KBM-7 (cell line): ENCODE measurements around the gene TOP3B.
"Not testable (repeated sequence)": the region's sequence is repeated elsewhere in the genome, so short reads cannot be mapped to it uniquely, and the experiment has no call there.

Experiments
- DNase-seq: peaks from one replicate; pipeline ENCODE4 v3.0.0-alpha.2; 2015
- in situ Hi-C: fragments of 300-500 bp; cut with MboI; formaldehyde crosslinking; loops from 2 replicates; pipeline ENCODE4 v1.14.3; 2020; ENCODE audit warnings: low sequenced_read_pairs, low pct_unique_long_range_greater_than_20kb, mixed read lengths

The TOP3B gene

DNA sequence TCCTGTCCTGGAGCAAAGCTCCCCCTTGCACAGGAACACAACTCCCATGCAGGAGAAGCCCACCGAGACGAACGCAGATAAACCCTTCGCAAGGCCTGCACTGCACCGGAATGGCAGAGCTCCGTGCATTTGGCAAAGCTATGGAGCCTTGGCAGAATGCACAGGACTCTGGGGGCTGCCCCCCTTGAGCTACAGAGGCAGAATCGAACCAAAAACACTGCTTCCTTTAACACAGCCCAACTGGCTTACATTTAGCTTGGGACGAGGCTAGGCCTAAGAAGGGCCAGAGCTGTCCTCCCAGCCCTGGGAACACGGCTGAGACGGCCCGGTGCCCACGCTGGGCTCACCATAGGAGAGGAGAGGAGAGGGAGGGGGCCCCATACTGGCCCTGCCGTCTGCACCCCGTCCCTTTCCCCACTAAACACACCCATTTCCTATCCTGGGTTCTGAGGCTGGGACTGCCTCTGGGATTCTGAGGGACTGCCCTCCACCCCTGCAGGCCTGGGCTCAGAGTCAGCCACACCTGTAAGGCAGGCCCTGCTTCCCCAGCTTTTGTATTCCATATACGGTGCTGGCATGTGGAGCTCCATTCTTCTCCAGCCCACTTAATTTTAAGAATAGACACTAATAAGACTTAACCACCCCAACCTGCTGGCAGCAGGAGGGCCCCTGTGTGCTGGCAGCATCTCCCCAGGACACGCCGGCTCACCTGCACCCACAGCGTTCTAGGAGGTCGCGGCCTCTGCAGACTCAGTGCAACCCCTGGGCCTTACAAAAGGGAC lies 62.9 kb downstream of the TOP3B start:
- in situ Hi-C loops, result no loop called here
- DNase-seq, result no peak

DNA sequence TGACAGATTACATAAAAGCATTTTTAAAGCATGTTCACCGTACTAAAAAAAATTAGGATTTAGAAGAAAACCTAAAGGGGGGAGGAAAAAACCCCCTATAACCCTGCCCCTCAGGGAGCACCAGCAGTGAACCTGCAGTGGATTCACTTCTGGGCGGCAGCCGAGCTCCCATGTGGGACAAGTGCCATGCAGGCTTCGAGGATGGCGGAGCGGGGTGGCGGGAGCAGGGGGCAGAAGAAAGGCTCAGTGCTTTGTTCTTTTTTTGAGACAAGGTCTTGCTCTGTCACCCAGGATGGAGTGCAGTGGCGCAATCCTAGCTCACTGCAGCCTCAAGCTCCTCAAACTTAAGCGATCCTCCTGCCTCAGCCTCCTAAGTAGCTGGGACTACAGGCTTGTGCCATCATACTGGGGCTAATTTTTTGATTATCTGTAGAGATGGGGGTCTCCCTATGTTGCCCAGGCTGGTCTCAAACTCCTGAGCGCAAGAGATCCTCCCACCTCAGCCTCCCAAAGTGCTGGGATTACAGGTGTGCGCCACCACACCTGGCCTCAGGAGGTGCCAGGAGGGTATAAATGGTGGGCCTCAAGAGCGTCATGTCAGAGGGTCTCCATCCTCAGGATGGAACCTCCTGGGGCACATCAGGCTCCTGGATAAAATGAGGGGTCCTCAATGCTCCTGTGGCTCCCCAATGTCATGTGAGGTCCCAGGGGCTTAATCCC lies 64.0 kb downstream of the TOP3B start:
- in situ Hi-C loops, result no loop called here
- DNase-seq, result no peak

DNA sequence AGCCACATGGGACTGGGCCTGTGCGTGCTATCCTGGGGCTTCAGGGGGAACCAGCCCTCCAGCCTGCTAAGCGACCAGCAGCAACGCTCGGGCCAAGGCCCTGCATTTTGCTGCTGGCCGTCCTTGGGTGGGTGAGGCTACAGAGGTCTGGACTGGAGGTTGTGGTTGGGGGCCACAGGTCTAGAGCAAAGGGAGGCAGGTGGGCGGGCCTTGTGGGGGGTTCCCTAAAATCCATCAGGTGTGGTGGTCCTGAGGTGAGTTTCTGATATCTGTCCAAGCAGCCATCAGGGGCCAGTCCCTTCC lies 64.7 kb downstream of the TOP3B start:
- in situ Hi-C loops, result no loop called here
- DNase-seq, result no peak

DNA sequence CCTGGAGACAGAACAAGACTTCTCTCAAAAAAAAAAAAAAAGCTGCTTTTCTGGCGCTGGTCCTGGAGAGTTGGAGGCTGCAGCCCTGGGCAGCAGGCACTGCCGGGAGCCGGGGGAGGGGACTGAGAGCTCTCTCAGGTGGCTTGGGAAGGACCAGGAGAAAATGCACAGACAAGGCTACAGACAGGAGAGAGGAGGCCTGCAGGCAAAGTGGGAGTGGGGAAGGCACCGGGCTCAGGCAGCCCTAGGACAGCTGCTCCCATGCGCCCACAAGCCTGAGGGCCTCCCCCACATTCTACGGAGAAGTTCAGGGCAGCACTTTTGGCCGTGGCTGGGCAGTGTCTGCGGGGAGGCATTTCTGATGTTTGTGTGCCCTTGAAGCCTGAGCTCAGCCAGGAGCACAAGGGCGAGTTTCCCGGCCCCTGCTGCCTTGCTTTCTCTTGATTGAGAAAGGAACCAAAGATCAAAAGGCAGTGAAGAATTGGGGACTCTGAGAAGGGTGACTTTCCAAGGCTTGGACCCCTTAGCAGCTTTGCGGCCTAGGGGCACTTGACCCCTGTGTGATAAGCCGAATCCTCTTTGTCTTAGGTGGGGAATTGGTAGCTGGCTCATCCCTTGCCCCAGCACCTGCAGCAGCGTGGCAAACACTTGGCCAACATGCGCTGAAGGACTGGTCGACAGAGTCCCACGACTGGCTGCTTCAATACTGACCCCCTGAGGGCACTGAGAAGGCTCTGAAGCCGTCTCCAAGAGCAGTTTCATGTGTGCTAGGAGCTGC lies 65.2 kb downstream of the TOP3B start:
- DNase-seq, result no peak
- in situ Hi-C loops, result no loop called here

DNA sequence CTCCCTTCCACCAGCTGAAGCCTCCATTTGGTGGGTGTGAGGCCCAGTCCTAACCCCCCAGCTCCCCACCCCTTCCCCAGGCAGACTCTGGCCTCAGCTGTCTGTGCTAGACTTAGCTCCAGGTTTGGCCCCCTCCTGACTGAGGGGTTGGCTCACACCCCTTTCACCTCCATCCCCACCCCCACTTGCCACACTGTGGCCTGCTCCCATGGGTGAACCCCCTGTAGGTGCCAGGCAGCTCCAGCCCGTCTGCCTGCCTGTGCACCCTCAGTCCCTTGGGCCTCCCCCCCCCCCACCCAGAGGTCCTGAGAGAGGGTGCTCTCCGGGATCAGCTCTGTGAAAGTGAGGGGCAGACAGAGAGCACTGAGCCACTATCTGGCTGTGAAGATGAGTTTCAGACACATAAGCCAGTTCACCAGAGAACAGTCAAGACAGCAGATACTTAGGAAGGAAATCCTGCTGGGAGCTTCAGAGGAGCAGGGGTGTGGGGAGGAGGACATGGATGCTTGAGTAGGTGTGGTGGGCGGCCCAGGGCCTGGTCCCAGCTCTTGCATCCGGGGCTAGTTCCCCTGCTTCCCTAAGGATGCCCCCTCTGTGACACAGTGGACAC lies 66.2 kb downstream of the TOP3B start:
- DNase-seq, result no peak
- in situ Hi-C loops, result no loop called here

DNA sequence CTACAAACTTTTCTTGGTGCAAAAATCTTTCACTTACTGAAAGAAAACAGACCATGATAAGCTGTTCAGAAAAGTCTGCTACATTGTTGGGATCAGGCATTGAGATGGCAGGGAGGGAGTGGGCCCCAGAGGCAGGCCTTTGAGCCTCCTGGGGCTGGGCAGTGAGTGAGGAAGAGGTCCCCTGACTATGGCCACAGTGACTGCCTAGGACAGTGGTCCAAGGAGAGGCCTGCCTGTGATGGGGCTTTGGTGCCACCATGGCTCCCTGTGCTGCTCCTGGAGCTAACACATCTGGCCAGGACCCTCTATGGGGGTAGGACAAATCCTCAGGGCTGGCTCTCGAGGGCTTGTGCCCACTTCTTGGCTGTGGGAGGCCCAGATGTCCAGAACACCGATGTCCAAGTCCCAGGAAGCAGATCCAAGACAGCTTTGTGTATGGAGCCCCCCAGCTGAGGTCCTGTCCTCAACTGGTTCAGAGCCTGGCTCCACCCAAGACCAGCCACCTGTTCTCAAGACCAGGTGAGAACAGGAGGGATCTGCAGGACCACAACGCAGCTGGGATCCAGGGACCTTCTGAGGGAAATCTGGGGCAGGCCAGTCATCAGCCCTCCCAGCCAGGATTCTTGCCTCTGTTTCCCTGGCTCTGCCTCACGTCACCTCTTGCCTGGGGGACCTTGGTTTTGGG lies 66.8 kb downstream of the TOP3B start:
- DNase-seq, result no peak
- in situ Hi-C loops, result no loop called here

DNA sequence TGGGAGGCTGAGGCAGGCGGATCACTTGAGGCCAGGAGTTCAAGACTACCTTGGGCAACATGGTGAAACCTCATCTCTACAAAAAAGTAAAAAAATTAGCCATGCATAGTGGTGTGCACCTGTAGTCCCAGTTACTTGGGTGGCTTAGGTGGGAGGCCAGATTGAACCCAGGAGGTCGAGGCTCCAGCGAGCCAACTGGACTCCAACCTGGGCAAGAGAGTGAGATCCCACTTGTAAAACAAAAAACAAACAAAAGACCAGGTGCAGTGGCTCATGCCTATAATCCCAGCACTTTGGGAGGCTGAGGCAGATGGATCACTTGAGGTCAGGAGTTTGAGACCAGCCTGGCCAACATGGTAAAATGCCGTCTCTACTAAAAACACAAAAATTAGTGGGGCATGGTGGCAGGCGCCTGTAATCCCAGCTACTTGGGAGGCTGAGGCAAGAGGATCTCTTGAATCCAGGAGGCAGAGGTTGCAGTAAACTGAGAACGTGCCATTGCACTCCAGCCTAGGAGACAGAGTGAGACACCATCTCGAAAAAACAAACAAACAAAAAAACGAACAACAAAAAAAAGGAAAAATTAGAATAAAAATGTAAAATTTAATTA lies 68.4 kb downstream of the TOP3B start:
- in situ Hi-C loops, DNase-seq: not testable (repeated sequence)

DNA sequence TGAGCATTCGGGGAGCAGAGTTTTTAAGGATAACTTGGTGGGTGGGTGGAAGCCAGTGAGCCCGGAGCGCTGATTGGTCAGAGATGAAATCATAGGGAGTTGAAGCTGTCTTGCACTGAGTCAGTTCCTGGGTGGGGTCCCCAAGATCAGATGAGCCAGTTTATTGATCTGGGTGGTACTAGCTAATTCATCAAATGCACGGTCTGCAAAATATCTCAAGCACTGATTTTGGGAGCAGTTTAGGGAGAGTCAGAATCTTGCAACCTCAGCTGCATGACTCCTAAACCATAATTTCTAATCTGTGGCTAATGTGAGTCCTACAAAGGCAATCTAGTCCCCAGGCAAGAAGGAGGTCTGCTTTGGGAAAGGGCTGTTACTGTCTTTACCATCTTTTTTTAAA lies 72.2 kb downstream of the TOP3B start:
- in situ Hi-C loops, DNase-seq: not testable (repeated sequence)

DNA sequence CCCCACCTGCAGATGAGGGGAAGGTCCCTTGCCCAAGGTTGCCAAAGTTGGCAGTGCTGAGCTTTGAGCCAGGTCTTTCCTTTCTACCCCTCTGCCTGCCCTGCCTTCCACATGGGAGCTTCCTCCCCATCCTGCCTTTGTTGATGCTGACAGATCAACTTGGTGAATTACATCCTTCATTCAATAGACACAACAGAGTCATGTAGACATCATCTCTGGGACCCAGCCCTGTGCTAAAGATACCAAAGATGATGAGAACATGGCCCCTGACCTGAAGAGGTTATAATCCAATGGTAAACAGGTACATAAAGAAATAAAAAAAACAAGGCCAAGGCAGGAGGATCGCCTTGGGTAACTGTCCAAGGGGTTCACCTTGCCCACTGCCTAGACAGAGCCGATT lies 72.7 kb downstream of the TOP3B start:
- in situ Hi-C loops, result no loop called here
- no peak for DNase-seq

DNA sequence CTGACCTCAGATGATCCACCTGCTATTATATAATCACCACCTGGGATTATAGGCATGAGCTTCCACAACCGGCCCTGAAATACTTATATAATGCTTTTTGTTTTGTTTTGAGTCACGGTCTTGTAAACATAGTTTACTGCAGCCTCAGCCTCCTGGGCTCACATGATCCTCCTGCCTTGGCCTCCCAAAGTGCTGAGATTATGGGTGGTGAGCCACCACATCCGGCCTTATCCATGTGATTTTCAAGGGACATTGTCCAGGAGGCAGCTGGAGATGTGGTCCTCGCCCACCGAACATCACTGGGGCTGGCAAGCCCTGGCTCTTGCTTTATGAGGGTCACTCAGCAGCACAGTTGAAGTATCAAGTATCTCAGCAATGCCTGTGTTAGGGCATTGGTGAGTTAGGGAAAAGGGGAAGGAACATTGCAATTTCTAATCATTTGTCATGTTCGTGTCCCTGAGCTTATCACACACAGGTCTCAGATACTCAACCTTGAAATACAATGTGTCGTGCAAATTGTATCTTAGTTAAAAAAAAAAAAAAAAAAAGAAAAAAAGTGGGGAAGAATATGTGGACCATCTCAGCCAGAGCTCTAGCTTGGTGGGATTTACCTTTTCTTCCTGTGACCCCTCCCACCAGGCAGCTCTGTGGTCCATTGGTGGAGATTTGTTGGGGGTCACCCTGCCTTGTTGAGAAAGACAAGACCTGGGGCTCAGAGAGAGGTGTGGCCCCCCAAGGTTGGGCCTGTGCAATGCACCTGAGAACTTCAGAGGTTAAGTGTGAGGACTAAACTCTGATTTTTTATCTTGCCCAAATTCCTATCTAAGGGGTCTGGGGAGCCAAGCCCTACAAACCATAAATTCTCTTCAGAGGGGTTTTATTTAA lies 74.7 kb downstream of the TOP3B start:
- in situ Hi-C loops, result no loop called here
- DNase-seq, result no peak
